Stimulated activated naive CD4-positive, alpha-beta T cell treated with Interleukin-2 at 50 U/mL for 16 hours (primary cell): ENCODE data around the gene AUP1.
"Not testable (repeated sequence)": the region's sequence is repeated elsewhere in the genome, so short reads cannot be mapped to it uniquely, and the experiment has no call there.

Experiments used
- DNase-seq: peaks from one replicate; lab custom pipeline; 2025; lab: John Stamatoyannopoulos, UW

Gene AUP1

DNA sequence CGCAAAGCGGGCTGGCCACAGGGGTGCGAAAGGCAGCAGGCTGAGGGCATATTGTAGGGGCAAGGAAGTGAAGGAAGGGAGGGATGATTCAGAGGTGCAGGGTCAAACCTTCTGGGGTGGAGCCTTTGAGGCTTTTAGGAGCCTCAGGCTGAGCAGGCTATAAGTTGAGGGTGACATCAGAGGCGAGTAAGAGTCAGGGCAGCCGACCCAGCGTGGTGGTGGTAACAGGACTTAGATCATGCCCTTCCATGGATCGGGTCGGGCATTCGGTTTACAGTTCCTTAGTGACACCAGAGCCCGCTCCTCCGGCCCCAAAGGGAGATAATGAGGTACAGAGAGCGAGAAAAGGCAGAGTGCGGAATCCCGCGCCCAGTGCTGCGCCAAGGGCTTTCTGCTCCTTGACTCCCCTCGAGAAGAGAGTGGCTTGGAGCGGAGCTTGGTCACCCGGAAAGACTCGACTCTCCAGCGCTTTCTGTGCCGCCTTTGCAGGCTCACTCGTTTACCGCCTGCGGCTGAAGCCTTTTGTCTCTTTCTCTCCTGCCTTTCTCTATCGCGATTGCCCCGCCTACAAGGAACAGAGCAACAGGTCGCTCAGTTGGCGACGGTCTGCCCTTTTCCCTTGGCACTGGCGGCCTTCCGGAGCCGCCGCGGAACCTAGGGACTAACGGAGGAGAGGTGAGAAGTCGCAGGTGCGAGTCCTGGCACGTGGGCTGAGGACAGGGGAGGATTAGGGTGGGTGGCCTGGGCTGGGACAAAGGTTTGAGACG is 30.8 kb downstream of the AUP1 start:
- no peak for DNase-seq

DNA sequence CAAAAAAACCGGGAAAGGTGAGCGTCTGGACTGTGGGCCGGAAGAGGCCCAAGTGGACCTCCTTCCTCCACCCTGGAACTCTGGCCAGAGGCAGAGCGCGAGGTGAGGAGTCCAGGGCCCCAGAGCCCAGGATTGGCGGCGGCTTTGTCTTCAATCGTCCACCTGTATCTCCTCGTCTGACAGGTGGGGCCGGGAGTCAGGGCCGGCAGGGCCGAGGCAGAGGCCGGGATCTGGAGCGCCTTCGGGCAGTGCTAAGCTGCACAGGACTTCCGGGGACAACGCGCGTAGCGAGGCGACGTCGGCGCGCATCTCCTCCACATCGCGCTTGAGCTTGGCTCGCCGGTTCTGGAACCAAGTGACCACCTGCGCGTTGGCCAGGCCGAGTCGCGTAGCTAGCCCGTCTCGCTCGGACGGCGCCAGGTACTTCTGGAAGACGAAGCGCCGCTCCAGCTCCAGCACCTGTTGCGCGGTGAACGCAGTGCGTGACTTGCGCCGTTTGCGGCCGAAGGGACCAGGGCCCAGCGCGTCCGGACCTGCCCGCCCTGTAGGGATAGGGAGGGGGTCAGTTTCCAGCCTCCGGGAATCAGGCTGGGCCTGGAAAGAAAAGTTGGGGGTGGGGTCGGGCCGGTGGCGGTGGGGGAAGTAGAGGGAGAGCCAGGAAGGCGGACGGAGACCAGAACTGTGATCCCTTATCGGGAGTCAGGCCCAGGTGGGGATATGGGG is 31.6 kb downstream of the AUP1 start:
- no peak for DNase-seq

- DNase-seq: no peak
Observed at GRCh38 chr2:74496997-74497776, 32.3 kb downstream of the AUP1 start.

GRCh38 chr2:74495440-74495839 is 34.1 kb downstream of the AUP1 start:
- no peak for DNase-seq

GRCh38 chr2:74493546-74493945 is 36.0 kb downstream of the AUP1 start:
- DNase-seq: no peak

DNA sequence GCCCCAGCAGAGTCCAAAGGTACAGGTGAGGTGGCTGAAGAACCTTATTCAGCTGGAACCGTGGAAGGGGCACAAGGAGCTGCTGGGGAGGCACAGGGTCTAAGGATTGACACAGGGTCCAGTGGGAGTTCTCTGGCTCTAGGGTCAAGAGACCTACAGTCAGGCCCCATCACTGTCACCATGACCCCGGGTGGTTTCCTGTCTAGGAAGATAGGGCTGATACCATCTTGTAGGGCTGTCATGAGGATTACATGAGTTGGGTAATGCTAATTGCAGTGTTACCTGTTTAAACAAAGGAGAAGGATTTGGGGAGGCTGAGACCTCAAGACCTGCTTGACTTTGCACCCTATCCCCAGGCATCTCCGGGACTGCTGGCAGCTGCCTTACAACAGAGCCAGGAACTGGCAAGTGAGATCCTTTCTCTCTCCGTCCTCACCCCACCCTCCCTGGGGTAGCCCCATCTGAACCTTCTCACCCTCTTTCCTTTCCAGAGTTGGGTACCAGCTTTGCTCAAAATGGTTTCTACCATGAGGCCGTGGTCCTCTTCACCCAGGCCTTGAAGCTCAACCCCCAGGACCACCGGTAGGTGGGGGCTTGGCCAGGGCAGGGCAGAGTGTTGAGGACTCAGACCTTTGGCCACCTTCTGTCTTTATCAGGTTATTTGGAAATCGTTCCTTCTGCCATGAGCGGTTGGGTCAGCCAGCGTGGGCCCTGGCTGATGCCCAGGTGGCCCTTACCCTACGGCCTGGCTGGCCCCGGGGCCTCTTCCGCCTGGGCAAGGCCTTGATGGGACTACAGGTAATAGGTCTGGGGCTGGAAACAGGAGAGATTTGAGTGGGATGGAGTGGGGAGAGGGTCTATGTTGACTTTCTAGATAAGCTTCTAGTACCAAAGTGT is 37.6 kb downstream of the AUP1 start:
- DNase-seq: no peak

DNA sequence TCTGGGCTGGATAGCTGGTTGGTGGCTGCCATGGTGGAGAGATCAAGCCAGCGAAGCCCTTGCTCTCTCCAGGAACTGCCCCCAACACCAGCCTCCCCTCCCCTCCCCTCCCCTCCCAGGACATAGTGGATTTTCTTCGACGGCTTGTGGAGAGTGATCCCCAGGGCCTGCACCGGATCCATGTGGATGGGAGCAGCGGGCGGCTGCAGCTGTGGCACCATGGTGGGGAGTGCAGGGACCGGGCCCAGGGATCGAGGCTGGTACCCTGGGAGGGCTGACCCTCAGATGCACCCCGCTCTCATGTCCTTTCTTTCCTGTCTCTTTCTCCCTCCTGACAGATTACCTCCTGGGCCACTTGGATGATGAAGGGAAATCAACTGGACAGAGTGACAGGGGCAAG is 39.6 kb downstream of the AUP1 start:
- no peak for DNase-seq

GRCh38 chr2:74488643-74489481 is 40.6 kb downstream of the AUP1 start:
- DNase-seq: no peak

DNA sequence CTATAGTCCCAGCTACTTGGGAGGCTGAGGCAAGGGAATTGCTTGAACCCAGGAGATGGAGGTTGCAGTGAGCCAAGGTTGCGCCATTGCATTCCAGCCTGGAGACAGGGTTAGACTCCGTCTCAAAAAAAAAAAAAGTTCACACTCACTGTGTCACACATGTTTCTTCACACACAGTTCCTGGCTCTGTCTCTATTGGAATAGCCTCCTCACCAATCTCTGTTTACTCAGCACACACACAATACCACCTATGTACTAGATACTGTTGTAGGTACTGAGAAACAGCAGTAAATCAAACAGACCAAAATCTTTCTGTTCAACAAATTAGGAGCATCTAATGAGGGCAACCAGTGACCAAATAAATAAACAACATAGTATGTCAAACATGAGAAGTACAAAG is 43.4 kb downstream of the AUP1 start:
- no peak for DNase-seq

DNA sequence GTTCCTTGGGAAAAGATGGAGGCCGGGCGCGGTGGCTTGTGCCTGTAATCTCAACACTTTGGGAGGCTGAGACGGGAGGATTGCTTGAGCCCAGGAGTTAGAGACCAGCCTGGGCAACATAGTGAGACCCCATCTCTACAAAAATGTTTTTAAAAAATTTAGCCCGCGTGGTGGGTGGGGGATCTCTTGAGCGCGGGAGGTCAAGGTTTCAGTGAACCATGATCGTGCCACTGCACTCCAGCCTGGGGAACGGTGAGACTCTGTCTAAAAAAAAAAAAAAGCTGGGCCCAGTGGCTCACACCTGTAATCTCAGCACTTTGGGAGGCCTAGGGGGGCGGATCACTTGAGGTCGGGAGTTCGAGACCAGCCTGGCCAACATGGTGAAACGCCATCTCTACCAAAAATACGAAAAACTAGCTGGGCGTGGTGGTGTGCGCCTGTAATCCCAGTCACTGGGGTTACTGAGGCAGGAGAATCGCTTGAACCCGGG is 45.8 kb downstream of the AUP1 start:
- not testable (repeated sequence) for DNase-seq

DNA sequence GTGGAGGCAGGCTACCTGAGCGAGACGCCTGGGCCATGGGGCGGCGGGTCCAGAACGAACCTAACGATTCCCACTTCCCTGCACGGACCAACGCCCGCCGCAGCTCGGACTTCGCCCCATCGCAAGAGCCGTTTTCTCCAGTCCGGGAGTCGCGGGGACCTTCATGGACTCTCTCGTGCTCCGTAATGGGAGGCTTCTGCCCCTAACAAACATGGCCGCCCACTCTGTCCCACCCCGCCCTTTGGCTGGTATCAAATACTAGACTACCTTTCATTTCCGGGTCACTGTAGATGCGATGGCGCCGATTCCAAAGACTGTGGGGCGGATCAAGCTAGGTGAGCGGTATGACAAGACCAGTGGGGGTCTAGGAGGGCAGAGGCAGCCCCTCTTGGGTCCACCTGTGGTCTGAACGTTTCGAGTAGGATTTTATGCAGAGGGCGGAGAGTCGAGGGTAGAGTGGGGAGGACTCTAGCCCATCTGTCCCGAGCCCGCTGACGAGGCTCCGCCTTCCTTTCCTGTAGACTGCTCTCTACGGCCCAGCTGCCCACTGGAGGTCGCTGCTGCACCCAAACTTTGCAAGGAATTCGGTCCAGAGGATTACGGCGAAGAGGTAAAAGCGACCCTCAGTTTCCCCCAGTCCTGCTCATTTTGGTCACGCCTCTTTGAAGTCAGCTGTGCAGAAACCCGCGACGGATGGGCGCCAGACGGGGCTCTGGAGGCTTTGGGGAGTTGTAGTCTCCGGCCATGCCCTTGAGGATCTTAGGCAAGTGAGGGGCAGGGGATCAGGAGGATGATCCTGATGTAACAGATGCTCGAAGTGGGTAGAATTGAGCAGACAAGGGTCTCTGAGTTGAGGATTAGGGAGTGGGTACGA is 46.5 kb downstream of the AUP1 start, which contains the start of the genes CCDC142 and TTC31:
TSS of gene CCDC142 (minus strand) at position 198 of the 874 bp plus-strand sequence. CDS start at position 37, 161 bp downstream.
TSS of gene TTC31 (plus strand) at position 281 of the 874 bp plus-strand sequence. CDS start at position 296, 15 bp downstream.
- DNase-seq: peak; percentile 94

GRCh38 chr2:74481961-74482800 is 47.3 kb downstream of the AUP1 start:
- DNase-seq: peak; percentile 57

DNA sequence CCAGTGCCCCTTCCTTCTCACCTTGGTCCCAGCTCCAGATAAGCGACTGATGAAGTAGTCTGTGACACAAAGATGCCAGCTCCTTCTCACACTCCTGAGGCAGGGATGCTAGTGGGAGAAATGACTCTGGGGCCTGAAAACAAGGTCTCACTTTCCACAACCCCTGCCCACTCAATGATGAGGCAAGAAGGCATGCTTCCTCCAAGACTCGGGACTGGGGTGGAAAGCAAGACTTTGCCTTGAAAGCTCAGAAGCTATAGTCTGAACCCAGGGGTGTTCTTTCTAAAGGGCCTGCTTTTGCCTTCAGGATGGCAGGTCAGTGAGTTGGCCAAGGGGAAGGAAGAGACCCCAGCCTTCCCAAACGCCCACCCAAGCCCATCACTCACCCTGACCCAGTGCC is 48.1 kb downstream of the AUP1 start:
- DNase-seq: no peak
